Choroid plexus epithelial cell (primary cell): ENCODE results near the gene ASIC2.

Experiments used
- DNase-seq: peaks from one replicate; pipeline ENCODE4 v3.0.0-alpha.2; 2010; ENCODE audit warnings: low read depth
- H3K4me3 ChIP-seq: 2 replicates; pipeline ENCODE4 v1.5.1; 2011; ENCODE audit warnings: low read depth, mild to moderate bottlenecking, control low read depth, low read length, moderate library complexity
- CTCF ChIP-seq: conservative IDR thresholded peaks from 2 replicates; pipeline ENCODE4 v1.5.1; 2011; ENCODE audit warnings: low read depth, mild to moderate bottlenecking, control low read depth, inconsistent platforms, low read length, moderate library complexity

ASIC2 gene

GRCh38 chr17:33290253-33290652, 2.8 kb downstream of the ASIC2 start:
- no peak for DNase-seq
- no peak for TF ChIP-seq CTCF
- no peak overlapping the region for H3K4me3 ChIP-seq

GRCh38 chr17:33288954-33289353, 4.1 kb downstream of the ASIC2 start:
- no peak for TF ChIP-seq CTCF
- H3K4me3 ChIP-seq = no peak overlapping the region
- no peak for DNase-seq

- no peak overlapping the region for H3K4me3 ChIP-seq
- DNase-seq = no peak
- no peak for TF ChIP-seq CTCF
Measured at GRCh38 chr17:33287096-33287725, 5.9 kb downstream of the ASIC2 start.

- no peak overlapping the region for H3K4me3 ChIP-seq
- TF ChIP-seq CTCF = no peak
- no peak for DNase-seq
Measured at GRCh38 chr17:33285413-33285812, 7.7 kb downstream of the ASIC2 start.

GRCh38 chr17:33284022-33284421, 9.1 kb downstream of the ASIC2 start:
- peak; percentile 74 for DNase-seq
- TF ChIP-seq CTCF = no peak
- no peak overlapping the region for H3K4me3 ChIP-seq

- no peak overlapping the region for H3K4me3 ChIP-seq
- TF ChIP-seq CTCF = no peak
- DNase-seq = no peak
Measured at GRCh38 chr17:33280162-33280943, 12.7 kb downstream of the ASIC2 start.

GRCh38 chr17:33277436-33278100, 15.5 kb downstream of the ASIC2 start:
- DNase-seq = no peak
- no peak overlapping the region for H3K4me3 ChIP-seq
- TF ChIP-seq CTCF = no peak
